Measurements from ENCODE around the gene MSH3.

GRCh38 chr5:80860924-80861613 lies 206.6 kb downstream of the MSH3 start:
- TF ChIP-seq CTCF (IDR thresholded peaks at IDR 0.05), result no peak
- TF ChIP-seq POLR2A (IDR thresholded peaks at IDR 0.05), result no peak
